Activated CD4-positive, alpha-beta T cell treated with anti-CD3 and anti-CD28 coated beads, Interleukin-2, amount 50 U/mL, for 16 hours (primary cell): ENCODE data around the gene ZNF793.

Experiments
- DNase-seq: peaks from one replicate; pipeline ENCODE4 v3.0.0-alpha.2; 2020

The ZNF793 gene

GRCh38 chr19:37572203-37572602 lies 65.5 kb downstream of the ZNF793 start:
- DNase-seq, result no peak

- DNase-seq, result no peak
Measured at GRCh38 chr19:37583340-37583739, 76.6 kb downstream of the ZNF793 start.
